CD4-positive, alpha-beta T cell treated with Interleukin-12 subunit alpha and Interleukin-12 subunit beta, for 1 hour (primary cell): Measurements from ENCODE around the gene PRG3.
A peak's percentile ranks its signal among the peaks of the same experiment; 100 is the strongest.

Experiments used
- DNase-seq: peaks from one replicate; pipeline ENCODE4 v3.0.0-alpha.2; 2020

The PRG3 gene, protein sequence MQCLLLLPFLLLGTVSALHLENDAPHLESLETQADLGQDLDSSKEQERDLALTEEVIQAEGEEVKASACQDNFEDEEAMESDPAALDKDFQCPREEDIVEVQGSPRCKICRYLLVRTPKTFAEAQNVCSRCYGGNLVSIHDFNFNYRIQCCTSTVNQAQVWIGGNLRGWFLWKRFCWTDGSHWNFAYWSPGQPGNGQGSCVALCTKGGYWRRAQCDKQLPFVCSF

DNA sequence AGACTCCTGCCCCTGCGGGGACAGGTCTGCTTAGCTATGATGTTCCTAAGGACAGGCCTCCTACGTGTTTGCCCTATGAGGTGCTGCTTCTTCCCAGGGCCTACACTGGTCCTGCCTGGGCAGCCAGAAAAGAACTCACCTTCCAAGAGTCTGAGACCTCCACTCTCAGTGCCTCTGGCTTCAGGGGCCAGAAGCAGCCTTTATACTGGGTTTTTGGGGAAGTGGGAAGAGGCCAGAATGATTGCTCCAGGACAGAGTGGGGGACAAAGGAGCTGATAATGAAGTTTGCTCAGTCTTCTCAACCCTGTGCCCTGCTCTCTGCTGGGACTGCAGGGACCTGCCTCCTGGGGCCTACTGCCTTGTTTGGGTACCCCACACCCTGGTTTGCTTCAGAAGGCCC lies at the start of gene PRG3:
Gene PRG3 (minus strand): TSS at position 176 of the 400 bp plus-strand sequence. CDS start 442 bp downstream, outside the sequence.
- DNase-seq = no peak

DNA sequence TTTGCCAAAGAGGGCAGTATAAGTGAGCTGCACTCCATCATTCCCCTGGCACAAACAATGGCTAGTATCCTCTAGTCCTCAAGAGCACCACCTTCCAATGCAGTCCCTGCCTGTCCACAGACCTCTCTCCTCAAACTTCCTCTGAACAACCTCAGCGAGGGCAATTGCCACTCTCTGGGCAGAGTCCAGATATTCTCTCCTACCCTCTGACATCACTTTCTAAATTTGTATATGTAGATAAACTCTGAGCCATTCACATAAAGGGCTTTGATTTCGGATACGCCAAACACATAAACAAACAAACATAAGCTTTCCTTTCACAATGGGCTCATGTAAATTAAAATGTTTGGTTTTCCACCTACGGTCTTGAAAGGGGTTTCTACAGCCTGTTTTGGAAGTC lies 49.0 kb upstream of the PRG3 start:
- DNase-seq = no peak

DNA sequence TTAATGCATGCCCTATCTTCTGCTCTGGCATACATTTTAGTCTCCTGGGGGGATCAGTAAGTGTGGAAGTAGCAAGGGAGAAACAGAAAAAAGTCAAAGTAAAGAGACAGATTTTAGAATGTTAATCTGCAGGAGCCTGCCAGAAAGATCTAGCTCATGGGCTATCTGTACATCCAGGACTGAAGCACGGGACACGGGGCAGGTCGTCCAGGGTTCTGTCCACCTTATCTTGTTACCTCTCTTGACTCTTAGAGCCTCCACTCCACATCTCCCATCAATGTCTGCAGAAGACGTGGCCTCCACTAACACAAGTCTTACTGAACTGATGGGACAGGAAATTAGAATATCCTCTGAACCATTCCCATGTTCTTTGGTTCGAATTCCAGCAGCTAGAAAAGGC lies 47.7 kb upstream of the PRG3 start:
- DNase-seq = no peak

DNA sequence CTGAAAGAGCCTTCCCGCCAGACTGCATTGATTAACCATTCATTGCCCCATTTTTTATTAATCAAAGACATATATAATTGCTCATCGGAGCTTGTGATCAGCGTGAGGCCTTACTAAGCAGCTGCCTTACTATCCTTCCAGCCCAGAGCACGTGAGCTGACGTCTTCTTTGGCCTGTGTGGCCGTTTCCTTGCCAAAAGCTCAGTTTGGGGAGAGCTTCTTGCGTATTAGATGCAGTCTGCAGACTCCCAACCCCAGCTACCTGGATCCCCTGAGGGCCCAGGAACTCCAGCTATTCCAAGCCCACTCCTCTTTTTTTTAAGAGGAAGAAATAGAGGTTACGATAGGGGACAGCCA lies 46.8 kb upstream of the PRG3 start:
- DNase-seq = no peak

DNA sequence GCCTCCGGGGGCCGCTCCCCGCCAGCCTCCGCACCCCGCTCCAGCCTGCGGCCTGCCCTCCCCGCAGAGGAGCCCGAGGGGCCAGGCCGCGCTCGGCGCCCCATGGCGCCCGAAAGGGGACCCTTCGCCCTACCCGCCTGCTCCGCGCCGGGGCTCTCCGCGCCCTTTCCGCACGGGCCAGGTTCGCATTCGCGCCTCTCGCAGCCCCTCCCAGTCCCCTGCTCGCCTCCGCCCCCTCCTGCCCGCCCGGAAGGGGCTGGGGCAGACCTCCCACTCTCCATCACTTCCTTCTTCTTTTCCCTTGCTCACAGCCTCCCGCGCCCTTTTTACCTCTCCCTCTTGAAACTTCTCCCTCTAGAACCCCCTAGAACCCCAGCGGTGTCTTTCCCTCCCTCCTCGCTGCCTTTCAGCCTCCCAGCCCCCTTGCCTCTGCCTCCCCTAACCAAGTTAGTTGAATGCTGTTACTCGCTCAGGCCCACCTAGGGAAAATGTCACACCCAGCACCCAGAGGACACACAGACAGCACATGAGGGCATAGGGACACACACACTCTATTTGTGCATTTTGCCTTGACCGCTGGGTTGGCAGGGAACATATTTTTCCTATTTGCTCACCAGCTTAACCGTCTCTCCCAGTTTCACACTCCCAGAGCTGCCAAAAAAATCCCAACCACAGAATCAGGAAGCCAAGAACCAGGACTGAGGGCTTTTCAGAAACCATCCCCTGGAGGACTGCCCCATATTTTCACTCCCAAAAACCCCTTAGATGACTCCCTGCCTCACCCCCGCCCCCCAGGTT lies 46.2 kb upstream of the PRG3 start, which contains the start of gene SLC43A3:
Gene SLC43A3 (minus strand): TSS at position 193 of the 798 bp plus-strand sequence. CDS start 949 bp downstream, outside the sequence.
- DNase-seq = peak; percentile 66

DNA sequence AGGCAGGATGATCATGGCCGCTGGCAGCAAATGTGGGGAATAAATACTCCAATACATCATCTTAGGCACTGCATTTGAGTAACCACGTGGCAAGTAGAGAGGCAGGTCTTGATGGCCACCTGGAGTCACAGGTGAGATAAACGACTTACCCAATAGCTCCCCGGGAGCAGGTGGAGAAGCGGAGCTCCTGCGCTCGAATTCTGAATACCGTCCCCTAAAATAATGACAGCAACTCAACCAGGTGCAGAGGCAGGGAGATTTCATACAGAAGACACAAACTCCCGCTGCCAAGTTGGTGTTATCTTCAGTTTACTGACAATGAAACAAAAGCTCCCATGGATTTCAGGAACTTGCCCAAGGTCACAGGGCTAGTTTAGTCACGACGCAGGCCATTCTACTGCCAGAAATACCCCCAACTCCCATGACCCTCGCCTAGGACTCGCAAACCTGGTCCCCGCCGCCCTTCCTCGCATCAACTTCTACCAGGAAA lies 45.5 kb upstream of the PRG3 start:
- peak; percentile 16 for DNase-seq

DNA sequence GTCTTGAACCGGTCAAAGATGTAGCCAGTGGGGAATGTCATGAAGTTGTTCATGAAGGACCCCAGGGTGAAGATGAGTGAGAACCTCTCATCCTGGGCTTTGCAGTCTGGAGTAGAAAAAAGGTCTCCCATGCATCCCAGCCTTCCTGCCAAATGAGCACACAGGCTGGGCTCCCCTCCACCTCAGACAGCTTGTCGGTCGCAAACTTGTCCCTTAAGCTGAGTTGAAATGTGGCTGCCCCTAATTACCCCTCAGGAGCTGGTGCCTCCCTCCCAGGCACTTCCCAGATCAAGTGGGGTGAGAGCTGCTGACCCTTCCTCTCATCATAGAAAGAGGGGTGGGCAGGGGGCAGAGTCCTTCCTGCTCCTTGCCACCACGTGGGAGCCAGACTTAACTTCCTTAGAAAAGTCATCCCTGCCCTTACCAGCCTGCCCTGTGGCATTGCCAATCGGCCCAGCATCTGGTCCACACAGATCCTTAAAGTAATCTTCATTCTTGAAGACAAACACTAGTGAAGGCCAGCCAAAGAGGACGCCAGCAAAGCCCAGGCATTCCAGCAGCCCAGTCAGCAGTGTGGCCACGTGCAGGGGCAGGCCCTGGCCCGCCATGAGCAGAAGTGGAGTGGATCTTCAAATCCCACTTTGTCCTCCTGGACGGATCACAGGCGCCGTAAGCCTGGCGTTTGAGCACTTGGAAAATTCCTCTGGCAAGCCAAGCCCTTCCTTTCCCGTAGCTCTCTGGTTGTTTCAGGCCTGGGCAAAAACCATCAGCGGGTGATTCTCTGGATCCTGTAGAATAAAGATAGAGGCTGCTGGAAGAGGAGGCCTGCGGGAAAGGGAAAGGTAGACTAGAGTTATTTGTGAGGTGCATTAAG lies 44.9 kb upstream of the PRG3 start:
- DNase-seq = no peak

DNA sequence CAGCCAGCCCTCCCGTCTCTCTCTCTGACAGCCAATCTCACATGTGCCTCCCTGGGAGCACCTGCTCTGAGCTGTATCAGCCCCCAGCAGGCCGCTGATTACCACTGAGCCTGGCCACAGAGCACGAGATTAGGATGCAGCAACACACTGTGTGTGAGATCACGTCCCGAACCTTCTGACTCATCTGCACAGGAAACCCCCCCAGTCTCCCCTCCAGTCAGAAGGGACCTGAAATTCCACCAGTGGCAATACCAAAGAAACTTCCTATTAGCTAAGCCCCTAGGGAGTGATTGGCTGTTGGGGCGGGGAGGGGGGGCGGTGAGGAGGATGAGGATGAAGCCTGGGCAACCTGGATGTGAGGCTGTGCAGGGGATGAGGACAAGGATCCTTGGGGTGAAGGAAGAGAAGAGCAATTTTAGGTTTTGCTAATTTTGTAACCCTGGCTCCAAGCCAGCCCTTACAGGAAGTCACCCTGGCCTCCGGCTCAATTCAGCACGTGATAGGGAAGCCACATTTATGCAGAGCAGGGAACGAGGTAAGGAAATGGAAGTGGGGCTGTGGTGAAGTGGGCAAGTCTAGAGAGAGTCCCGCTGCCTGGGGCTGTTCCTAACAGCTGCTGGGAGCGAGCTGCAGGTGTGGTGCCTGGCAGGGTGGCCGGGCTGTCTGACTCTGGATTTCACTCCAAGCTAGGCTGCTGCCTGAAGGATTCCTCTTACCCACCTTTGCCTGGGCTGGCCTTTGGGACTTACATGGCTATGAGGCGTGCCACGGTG lies 44.0 kb upstream of the PRG3 start:
- peak; percentile 82 for DNase-seq

DNA sequence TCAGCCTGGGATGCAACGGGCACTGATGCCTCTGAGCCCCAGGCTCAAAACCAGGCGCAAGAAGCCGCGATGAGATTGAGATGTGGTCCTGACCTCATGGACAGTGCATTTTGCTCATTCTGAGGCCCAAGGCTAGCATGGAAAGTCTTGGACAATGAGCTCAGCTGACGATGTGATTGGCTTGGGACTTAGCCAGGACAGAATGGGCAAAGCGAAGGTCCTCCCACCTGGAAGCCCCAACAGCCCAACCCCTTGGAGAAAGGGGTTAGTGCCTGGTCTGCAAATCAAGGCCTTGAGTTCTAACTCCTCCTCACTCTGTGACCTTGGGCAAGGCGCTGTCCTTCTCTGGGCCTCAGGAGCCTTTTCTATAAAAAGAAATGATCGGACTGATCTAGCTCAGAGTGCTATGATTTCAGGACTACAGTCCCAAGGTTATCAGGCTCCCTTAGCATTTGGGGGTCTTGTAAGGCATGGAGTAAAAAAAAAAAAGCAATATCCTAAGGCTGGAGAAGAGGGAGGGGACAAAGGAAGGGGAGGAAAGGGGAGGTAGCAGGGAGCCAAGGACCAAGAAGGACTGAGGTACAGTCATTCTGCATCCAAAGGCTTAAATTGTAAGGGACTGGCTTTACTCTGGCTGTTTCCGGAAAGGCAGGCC lies 43.3 kb upstream of the PRG3 start:
- DNase-seq = no peak

DNA sequence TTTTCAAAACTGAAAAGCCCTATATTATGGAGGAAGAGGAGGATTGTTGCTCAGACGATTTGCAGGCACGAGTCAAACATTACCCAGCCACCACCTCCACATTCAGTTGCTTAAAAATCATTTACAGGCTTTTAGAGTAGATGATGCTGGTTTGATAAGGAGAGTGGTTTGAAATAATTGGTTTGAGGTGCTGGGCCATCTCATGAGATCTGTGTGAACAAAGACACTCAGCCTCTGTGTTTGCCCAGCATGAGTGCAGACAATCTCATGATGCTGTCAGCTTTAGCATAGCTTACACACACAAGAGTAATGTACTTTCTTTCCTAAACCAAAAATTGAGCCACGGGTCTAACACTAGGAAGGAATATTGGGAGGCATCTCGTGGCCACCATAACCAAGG lies 41.7 kb upstream of the PRG3 start:
- DNase-seq = no peak

DNA sequence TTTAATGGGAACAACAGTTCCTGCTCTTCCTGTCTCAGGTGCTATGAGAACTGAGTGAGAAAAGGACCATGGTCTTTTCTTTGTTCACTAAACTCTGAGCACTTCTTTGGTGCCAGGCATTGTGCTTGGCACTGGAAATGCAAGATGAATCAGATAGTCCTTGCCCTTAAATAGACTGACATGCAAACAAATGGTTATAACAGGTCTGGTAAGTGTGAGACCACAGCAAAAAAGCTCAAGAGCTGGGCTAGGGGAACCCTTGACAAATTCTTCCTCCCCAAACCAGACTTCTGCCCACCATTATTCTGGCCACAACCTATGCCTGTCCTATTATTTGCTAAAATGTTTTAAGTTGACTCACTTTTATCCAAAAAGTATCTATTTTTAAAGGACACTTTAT lies 40.9 kb upstream of the PRG3 start:
- no peak for DNase-seq

DNA sequence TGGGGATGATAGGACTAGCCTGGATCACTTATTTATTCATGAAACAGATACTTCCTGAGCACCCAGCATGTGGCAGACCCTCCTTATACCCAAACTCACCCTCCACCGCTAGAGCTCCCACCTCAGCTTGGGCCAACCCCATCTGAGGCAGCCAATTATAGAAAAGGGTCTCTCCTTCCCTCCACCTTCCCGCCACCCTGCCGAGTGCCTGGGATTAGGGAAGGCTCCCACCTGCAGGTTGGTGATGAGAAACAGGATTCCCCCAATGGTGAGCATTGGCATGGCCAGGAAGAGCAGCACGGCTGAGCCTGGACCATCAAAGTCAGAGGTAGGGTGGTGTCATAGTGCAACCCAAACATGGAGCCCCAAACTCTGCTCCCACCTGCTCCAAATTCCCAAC lies 40.1 kb upstream of the PRG3 start:
- DNase-seq = no peak

DNA sequence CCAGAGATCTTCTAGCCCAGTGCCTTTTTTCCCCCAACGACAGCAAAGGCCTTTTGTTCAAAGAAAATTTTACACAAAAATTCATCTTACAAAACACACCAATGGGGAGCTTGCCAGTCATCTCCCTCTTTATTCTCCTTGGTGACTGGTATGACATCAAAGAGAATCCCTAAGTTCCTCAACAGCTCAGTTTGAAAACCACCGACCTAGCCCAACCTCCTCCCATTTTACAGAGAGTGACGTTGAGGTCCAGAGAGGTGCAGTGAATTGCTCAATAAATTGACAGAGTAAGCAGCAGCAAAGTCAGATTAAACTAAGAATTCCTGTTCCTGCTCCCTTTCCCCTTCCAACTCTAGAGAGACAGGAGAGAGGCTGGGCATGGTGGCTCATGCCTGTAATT lies 38.2 kb upstream of the PRG3 start:
- DNase-seq = no peak

DNA sequence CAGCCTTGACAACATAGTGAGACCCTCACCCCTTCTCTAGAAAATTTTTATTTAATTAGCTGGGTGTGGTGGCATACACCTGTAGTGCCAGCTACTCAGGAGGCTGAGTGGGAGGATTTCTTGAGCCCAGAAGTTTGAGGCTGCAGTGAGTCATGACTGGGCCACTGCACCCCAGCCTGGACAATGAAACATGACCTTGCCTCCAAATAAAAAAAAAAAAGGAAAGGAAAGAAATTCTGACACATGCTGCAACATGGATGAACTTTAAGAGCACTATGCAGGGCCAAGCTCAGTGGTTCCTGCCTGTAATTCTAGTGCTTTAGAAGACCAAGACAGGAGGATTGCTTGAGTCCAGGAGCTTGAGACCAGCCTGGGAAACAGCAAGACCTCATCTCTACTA lies 37.2 kb upstream of the PRG3 start:
- DNase-seq = no peak

DNA sequence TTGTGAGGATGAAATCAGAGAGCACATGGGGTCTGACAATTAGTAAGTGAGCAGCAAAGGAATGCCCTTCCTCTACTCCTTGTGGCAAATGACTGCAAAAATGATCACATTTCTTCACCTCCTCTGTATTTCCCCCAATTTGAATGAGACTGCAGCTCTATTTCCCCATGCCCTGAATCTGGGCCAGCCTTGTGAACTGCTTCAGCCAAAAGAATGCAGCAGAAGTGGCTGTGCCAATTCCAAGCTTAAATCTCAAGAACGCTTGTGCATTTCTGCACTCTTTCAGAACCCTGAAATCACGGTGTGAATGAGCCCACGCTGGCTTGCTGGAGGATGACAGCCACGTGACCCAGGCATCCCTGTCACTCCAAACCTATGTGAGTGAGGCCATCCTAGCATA lies 36.1 kb upstream of the PRG3 start:
- no peak for DNase-seq

DNA sequence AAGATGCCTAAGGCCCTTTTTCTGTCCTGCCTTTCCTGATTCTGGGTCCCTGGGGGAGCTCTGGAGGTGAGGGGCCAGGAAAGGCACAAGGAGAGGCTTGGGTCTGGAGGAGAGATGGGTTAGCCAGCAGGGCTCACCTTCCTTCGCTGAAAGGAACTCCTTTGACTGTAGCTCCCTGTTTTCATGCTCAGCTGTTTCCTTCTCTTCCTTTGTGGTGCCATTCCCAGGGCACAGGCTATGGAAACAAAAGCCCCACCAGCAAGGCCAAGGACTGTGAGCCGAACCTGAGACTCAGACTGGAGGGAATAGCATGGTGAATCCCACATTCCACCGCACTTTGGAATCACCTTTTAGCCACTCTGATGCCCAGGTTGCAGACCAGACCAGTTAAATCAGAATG lies 35.5 kb upstream of the PRG3 start:
- no peak for DNase-seq

DNA sequence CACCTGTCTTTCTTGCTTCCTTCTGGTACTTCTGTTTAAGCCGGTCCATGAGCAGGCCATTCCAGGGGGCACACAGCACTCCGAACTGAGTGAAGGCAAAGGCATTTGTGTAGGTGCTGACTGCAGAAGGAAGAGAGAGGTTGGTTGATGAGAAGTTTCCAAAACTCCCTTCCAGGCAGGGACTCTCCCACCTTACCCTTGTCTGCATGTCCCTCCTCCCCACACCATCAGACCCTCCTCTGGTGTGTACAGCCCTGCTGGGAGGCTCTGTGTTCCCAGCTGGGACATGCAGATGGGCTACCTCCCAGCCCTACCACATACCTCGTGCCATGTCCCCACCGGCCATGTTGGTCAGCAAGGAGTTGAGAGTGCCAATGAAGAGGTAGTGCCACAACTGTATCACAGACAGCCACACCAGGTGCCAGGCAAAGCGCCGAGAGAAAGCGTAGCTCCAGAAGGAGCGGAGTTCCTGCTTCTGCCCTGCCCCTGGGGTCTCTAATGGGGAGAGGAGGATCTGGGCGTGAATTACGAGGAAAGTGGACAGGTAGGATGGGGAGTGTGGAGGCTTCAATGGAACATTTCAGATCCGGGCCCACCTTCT lies 33.8 kb upstream of the PRG3 start:
- DNase-seq = no peak

DNA sequence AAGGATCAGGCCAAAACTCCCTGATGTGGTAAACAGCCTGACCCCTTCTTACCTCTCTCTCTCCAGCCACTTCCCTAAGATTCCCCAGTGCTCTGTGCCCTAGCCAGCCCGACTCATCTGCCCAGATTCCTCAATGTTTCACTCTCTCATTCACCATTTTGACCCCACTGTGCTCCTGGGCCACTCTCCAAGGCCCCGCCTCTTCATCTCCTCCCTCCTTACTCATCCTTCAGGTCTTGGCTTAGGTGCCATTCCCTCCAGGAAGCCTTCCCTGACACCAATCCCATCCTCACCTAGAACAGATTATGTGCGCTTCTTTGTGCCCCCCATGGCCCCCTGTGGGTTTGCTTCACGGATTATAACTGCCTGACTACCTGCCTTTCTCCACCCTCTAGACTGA lies 32.7 kb upstream of the PRG3 start:
- DNase-seq = no peak

DNA sequence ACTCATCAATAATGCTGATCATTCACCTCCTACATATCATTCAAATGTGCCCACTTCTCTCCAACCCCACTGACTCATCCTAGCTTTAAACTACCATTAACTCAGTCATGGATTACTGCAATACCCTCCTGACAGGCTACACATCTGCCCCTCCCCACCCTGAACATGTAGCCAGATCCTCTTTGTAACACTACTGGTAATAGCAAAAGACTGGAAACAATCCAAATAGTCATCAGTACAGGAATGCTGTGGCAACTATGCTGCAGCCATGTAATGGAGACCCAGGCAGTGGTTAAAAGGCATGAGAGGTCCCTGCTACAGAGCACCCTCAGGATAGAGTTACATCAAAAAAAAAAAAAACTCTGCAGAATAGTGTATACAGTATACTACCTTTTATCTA lies 29.3 kb upstream of the PRG3 start:
- no peak for DNase-seq

DNA sequence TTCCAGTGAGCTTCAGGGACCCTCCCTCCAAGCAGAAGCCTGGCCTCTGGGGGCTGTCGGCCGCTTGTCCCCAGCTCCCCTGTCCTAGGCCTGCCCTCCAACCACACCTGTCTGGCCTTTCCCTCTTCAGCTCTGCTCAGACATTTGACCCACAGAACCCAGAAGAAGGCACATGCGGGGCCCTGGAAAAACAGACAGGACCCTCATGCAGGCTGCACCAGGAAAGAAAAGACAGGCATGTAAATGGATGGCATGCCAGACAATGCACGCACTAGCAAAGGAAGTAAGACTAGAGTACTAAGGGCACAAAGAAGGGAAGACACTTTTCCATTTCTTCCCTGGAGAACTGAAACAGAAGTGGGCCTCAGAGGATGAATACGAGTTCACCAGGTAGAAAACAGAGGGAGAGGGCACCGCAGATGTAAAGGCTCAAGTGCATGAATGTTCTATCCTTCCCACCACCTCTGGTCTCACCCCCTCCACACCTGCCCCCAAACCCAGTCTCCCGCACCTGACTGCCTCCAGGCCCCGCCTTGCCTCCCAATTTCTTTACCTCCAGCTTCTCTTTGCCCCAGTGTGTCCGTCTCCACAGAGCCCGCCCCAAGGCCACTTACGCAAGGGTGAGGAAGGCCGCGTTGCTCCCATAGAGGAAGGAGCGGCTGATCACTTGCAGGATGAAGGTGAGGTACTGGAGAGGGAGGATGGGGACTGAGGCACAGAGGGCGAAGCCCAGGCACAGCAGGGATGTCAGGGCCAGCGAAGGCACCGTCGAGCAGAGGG lies 28.6 kb upstream of the PRG3 start:
- DNase-seq = no peak

DNA sequence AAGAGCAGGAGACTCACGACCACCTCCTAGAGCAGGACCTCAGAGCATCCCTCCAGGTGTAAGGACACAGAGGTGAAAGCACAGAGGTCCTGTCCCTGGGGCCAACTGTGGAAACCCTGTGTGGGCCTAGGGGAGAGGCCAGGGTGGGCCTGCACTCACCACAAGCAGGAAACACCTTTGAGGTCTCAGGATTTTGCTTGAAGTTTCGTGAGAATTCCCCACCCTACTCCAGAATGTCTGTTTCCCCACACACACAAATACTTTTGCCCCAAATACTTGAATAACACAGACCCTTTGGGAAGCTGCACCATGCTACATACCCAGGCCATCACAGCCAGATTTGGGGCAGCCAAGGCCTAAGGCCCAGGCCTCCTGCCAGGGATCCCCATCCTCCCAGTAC lies 27.8 kb upstream of the PRG3 start:
- DNase-seq = no peak
